VCaP (cell line): ENCODE data around the gene RAB3A.

Experiments used
- H3K27ac ChIP-seq: fragments of 450-650 bp; 2 replicates; pipeline ENCODE4 v1.5.1; 2017
- TF ChIP-seq, protein P1 (sequence below): fragments of 450-650 bp; conservative IDR thresholded peaks from 2 replicates; pipeline ENCODE4 v1.5.1; 2017; ENCODE audit warnings: mild to moderate bottlenecking, moderate library complexity

RAB3A gene

DNA sequence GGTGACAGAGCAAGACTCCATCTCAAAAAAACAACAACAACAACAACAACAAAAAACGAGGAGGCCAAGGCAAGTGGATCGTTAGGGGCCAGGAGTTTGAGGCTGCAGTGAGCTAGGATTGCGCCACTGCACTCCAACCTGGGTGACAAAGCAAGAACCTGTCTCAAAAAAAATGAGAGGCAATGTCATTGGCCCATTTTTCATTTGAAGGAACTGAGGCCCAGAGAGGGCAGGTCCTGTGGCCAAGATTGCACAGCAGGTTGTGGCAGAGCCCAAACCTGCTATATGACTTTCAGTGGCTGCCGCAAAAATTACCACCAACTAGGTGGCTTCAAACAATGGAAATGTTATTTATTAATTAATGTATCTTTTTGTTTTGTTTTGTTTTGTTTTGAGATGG, 45.4 kb downstream of the RAB3A start:
- TF ChIP-seq, protein P1, sequence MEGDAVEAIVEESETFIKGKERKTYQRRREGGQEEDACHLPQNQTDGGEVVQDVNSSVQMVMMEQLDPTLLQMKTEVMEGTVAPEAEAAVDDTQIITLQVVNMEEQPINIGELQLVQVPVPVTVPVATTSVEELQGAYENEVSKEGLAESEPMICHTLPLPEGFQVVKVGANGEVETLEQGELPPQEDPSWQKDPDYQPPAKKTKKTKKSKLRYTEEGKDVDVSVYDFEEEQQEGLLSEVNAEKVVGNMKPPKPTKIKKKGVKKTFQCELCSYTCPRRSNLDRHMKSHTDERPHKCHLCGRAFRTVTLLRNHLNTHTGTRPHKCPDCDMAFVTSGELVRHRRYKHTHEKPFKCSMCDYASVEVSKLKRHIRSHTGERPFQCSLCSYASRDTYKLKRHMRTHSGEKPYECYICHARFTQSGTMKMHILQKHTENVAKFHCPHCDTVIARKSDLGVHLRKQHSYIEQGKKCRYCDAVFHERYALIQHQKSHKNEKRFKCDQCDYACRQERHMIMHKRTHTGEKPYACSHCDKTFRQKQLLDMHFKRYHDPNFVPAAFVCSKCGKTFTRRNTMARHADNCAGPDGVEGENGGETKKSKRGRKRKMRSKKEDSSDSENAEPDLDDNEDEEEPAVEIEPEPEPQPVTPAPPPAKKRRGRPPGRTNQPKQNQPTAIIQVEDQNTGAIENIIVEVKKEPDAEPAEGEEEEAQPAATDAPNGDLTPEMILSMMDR: no peak
- H3K27ac ChIP-seq: peak overlapping the region; percentile 79; the same call in 1 of the 2 replicates

DNA sequence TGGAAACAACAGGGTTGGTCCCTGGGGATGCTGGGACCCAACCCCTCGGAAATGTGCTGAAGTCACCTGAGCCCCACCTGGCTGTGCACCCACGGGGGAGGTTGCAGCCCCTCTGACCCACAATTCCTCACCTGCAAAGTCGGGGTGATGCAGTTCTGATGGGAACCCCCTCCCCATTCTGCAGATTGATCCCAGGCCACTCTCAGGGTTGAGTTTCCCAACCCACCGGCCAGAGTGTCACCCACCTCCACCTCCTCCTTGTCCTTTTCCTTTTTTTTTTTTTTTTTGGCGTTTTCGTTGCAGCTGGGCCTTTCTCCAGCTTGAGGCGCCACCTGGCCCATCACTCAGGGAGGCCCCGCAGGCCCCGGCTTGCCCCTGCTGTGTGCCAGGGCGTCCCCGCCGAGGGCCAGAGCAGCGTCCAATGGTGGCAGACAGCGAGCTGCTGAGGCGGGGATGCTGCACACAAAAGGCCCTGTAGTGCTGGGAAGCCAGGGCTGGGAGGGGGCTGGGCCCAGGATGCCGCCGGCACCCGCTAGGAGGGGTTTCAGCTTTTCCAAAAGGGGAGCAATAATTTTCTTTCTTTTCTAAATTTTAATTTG, 46.3 kb downstream of the RAB3A start:
- peak overlapping the region; percentile 79 for H3K27ac ChIP-seq
- TF ChIP-seq, protein P1: no peak

DNA sequence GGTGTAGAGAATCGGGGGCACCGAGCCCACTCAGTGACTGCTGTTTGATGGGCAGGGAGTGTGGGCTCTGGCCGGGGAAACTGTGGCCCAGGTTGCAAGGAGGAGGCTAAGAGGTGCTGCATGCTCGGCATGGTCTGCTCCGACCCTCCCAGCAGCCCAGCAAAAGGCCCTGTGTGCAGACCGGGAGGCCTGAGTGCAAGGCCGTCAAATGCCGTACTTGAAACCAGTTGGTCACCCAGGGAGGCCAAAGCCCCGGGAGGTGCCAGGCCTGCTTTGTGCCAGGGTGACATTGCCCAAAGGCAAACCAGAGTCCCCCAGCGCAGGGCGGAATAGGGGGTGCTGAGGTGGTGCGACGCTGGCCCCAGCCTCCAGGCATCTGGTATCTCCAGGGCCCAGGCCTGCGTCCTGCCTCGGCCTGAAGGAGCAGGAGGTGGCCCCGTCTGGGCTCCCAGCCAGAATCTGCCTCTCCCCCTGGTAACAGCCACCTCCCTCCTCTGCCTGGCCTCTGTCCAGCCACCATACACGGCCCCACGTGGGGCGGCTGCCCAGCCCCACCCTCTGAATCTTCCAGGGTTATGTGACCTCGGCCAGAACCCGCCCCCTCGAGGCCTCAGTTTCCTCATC, 46.9 kb downstream of the RAB3A start:
- TF ChIP-seq, protein P1: no peak
- peak overlapping the region; percentile 79 for H3K27ac ChIP-seq

DNA sequence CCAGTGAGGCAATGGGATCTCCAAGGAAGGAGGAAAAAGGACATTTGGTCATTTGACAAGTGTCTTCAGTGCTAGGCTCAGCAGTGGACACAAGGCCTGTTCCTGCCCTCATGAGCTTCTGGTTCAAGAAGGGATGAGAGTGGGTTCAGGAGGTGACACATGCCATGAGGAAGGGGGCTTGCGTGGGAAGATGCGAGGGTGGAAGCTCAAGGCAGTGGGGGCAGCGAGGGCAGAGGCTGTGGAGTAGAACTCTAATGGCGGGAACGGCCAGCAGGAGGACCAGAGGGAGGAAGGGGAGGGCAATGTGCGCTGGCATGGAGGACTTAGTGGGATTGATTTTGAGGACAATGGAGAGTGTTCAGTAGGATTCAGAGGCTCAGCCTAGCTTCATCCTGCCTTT, 47.6 kb downstream of the RAB3A start:
- H3K27ac ChIP-seq: peak overlapping the region; percentile 79
- TF ChIP-seq, protein P1: no peak

DNA sequence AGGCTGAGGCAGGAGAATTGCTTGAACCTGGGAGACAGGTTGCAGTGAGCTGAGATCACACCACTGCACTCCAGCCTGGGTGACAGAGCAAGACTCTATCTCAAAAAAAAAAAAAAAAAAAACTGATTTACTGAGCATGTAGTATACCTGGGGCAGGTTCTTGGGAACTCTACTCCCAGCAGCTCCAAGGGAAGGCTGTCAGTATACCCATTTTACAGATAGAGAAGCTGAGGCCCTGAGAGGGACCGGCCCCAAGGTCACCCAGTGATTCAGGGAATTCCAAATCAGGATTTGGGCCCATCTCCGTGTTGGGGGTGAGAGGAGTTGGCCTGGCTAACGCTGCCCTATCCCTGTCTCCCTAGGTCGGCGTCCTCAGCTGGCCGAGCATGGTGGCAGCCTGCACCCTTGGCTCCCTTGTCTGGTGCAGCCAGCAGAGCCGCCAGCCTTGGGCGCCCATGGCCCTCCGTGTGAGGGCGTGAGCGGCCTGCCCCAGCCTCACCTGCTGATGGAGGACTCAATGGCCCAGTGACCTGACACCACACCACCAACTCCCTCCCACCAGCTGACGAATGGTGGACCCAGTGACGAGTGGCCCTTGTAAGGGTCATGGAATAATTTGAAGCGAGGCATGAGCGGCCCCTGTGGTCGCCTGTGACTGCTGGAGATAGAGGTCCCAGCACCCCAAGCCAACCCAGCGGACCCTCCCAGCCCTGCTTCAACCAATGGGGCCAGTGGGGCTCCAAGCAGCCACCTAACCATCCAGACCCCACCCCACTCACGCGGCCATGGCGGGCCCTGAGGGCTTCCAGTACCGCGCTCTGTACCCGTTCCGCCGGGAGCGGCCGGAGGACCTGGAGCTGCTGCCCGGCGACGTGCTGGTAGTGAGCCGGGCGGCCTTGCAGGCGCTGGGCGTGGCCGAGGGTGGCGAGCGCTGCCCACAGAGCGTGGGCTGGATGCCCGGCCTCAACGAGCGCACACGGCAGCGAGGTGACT, 48.5 kb downstream of the RAB3A start:
- H3K27ac ChIP-seq: peak overlapping the region; percentile 79
- TF ChIP-seq, protein P1: no peak

DNA sequence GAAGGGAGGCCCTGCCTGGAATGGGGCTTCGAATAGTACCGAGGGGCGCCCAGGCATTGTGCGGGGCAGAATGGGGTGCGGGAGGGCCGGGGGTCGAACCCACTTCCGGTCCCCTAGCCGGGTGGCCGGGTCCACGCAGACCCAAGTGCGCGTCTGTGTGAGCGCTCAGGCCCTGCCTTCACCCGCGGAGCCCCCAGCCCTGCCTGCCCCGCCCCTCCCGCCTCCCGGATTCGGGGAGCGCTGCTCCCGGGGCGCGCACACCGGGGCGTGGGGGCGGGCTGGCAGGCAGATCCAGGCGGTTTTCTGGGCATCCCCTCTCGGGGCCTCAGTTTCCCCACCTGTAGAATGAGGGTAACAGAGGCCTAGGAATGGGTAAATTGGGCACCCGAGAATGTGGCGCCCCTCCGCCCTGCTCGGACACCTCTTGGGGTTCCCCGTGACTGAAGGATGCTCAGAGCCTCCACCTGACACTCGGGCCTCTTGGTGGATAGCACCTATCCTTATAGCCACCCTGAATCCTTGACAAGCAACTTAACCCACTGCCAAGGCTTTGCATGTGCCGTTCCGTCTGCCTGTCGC, 50.2 kb downstream of the RAB3A start:
- H3K27ac ChIP-seq: peak overlapping the region; percentile 95
- TF ChIP-seq, protein P1: no peak
